Measurements from ENCODE around the gene LDB2. TPM values are rescaled to one million over a fixed set of nuclear protein-coding genes. Genes with fewer than 3 reads are reported as not detected.
A peak's percentile ranks its signal among the peaks of the same experiment; 100 is the strongest.

Gene LDB2
- total RNA-seq, 4 donors from 2014 or later, result 16.2 to 31.7 (median 22.4) TPM

DNA sequence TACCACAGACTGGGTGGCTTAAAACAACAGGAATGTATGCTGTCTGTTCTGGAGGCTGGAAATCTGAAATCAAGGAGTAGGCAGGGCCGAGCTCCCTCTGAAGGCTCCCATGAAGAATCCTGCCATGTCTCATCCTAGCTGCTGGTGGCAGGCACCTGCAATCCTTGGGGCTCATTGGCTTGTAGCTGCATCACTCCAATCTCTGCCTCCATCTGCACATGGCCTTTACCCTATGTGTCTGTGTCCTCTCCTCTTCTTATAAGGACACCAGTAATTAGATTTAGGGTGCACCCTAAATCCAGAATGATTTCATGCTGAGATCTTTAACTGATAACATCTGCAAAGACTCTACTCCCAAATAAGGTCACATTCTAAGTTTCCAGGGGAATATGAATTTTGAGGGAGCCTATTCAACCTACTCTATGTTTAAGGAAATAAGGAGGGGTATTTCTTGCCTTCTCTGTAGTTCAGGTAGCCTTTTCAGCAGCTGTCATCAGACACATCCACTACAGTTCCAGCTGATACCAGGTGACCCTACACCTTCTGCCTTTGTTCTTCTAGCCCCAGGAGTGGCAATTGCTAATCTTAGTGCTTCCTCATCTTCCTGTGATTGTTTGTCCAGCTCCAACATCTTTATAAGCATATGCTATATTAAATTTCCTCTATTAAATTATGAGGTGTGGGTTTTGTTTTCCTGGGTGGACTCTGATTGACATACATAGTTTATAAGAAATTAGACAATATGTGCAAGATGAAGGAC, 377.1 kb downstream of the LDB2 start:
- TF ChIP-seq POLR2A (IDR thresholded peaks at IDR 0.05; ENCODE audit: low read depth) (no peak), POLR2AphosphoS5 (IDR thresholded peaks at IDR 0.05) (no peak), EP300 (IDR thresholded peaks at IDR 0.05) (no peak)
- TF ChIP-seq, protein P1, sequence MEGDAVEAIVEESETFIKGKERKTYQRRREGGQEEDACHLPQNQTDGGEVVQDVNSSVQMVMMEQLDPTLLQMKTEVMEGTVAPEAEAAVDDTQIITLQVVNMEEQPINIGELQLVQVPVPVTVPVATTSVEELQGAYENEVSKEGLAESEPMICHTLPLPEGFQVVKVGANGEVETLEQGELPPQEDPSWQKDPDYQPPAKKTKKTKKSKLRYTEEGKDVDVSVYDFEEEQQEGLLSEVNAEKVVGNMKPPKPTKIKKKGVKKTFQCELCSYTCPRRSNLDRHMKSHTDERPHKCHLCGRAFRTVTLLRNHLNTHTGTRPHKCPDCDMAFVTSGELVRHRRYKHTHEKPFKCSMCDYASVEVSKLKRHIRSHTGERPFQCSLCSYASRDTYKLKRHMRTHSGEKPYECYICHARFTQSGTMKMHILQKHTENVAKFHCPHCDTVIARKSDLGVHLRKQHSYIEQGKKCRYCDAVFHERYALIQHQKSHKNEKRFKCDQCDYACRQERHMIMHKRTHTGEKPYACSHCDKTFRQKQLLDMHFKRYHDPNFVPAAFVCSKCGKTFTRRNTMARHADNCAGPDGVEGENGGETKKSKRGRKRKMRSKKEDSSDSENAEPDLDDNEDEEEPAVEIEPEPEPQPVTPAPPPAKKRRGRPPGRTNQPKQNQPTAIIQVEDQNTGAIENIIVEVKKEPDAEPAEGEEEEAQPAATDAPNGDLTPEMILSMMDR (IDR thresholded peaks at IDR 0.05), result no peak
- no peaks in the 10 kb centered on the region for H3K27me3 ChIP-seq
- peaks cover 0 to 11% (median 6%) of the 10 kb centered on the region in 4 donors for H3K4me1 ChIP-seq
- no peaks in the 10 kb centered on the region for H3K36me3 ChIP-seq
- no peak overlapping the region for H3K4me3 ChIP-seq
- H3K9me3 ChIP-seq, result no peaks in the 10 kb centered on the region
- no peak for DNase-seq (ENCODE audit: extremely low spot score)
- intact Hi-C loops (cut with DNase I), result loop anchor here (10.0 kb wide), 1 partner anchor 803 kb away; no protein-coding TSS in a partner anchor
- no peak overlapping the region for H3K27ac ChIP-seq (replicated peaks in 1 of 4)
- WGBS, result 100% methylated on average over 1 of the region's 1 CpG

DNA sequence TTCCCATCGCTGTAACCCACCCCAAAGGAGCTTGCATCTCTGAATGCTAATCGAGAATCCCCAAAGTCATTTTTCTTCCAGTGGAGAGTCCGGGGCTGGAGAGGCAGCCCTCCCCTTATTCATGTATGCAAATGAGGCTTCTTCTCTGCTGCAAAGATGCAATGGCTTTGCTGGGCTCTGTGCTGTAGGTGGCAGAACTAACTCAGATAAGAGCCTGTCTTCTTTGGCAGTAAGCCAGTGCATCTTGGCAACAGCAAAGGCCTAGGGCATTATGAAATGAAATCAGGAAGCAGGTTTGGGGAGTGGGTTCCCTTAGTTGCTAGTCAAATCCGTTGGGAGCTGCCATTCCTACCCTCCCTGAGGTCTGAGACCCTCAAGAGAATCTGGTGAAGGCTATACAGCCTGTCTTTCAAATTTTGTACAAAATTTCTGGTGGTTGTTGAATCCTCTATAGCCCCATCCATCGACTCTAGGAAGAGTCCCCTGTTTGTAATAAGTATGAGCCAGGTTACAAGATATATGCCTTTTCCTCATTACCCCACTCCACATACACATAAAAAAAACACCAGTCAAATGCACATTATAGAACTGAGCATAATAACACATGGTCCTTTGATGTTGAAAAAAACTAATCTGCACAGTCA, 381.5 kb downstream of the LDB2 start:
- no peak for DNase-seq (ENCODE audit: extremely low spot score)
- Histone ChIP-seq H3K4me3 (no peak overlapping the region), H3K9me3 (no peaks in the 10 kb centered on the region), H3K27me3 (no peaks in the 10 kb centered on the region), H3K36me3 (no peaks in the 10 kb centered on the region), H3K4me1 (peaks cover 0 to 7% (median 4%) of the 10 kb centered on the region in 4 donors), H3K27ac (replicated peaks in 1 of 4) (no peak overlapping the region)
- TF ChIP-seq, protein P1 (IDR thresholded peaks at IDR 0.05), result peak; percentile 29 to 39 (median 34)
- TF ChIP-seq POLR2A (IDR thresholded peaks at IDR 0.05; ENCODE audit: low read depth) (no peak), POLR2AphosphoS5 (IDR thresholded peaks at IDR 0.05) (peak in 1 of 2 donors; percentile 34)
- WGBS, result 50% methylated on average over 5 of the region's 5 CpGs
- intact Hi-C loops (cut with DNase I), result no loop called here

DNA sequence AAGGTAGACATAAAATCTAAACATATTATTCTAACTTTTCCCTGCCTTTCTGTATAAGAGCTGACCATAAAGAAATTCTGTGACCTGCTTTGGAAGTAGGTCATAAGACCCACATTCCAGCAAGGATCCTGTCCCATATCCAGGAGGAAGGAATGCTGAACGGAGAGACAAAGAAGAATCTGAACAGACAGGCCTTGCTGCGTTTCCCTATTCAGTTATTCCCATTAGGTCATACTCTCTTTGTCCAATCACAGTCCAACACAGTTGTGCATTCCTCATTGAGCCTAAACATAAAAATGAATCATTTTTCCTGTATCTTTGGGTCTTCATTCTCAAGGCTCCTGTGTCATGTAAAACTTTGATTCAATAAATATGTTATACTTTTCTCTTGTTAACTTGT, 384.6 kb downstream of the LDB2 start:
- 91% methylated on average over 2 of the region's 2 CpGs for WGBS
- no peak for DNase-seq (ENCODE audit: extremely low spot score)
- Histone ChIP-seq H3K4me1 (peaks cover 0 to 7% (median 2%) of the 10 kb centered on the region in 4 donors), H3K4me3 (no peak overlapping the region), H3K9me3 (peaks cover 0 to 9% (median 3%) of the 10 kb centered on the region in 4 donors), H3K27me3 (no peaks in the 10 kb centered on the region), H3K27ac (replicated peaks in 1 of 4) (no peak overlapping the region), H3K36me3 (peaks cover 0 to 18% (median 0%) of the 10 kb centered on the region in 4 donors)
- intact Hi-C loops (cut with DNase I), result no loop called here
- TF ChIP-seq POLR2AphosphoS5 (IDR thresholded peaks at IDR 0.05) (no peak), POLR2A (IDR thresholded peaks at IDR 0.05; ENCODE audit: low read depth) (no peak), EP300 (IDR thresholded peaks at IDR 0.05) (no peak)
- TF ChIP-seq, protein P1 (IDR thresholded peaks at IDR 0.05), result no peak

DNA sequence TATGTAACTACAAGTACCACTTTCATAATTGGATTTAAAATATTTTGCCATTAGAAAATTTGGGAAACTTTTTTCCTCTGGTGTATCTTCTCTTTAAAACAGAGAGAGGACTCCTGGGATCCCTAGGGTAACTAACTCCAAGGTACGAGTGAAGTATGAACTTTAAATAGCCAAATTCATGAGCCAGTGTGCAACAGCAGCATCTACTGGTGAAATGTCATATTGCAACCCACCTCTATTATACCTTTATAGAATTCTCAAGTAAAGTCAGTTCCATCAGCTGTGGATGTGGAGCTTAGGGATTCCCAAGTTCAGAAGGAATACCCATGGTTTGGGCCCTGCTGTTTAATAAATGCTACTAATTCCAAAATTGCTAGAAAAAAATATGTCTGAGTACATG, 389.5 kb downstream of the LDB2 start:
- Histone ChIP-seq H3K4me1 (no peaks in the 10 kb centered on the region), H3K27me3 (no peaks in the 10 kb centered on the region), H3K9me3 (peaks cover 0 to 9% (median 3%) of the 10 kb centered on the region in 4 donors), H3K4me3 (no peak overlapping the region), H3K36me3 (peaks cover 0 to 36% (median 6%) of the 10 kb centered on the region in 4 donors), H3K27ac (replicated peaks in 1 of 4) (no peak overlapping the region)
- intact Hi-C loops (cut with DNase I), result no loop called here
- WGBS, result 67% methylated on average over 1 of the region's 1 CpG
- TF ChIP-seq POLR2A (IDR thresholded peaks at IDR 0.05; ENCODE audit: low read depth) (no peak), EP300 (IDR thresholded peaks at IDR 0.05) (no peak), POLR2AphosphoS5 (IDR thresholded peaks at IDR 0.05) (no peak)
- TF ChIP-seq, protein P1 (IDR thresholded peaks at IDR 0.05), result peak in 1 of 3 experiments; percentile 6
- no peak for DNase-seq (ENCODE audit: extremely low spot score)
